22Rv1 (cell line): Measurements from ENCODE around the gene ART4.

Experiments used
- ZFX ChIP-seq: fragments of 450-650 bp; IDR thresholded peaks from 2 replicates; pipeline ENCODE4 v1.6.1; 2017; ENCODE audit warnings: antibody characterized with exemption, borderline replicate concordance
- TF ChIP-seq, protein P1 (sequence below): fragments of 450-650 bp; IDR thresholded peaks from 2 replicates; pipeline ENCODE4 v1.5.1; 2017; ENCODE audit warnings: mild to moderate bottlenecking

DNA sequence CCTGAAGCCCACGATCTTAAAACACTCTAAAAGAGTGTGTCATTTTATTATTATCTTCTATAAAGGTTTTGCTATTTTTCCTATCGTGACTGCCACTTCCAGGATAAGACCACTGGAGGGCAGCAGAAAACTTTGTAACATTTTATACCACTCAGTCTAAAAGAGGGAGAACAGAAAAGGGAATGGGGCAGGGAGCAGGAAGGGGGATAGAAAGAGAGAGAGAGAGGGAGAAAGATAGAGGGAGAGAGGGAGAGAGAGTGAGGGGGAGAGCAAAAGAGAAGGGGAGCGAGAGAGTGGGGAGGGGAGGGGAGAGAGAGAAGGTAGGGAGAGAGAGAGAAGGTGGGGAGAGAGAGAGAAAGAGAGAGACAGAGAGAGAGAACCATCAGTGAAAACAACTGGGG lies 2.0 kb upstream of the ART4 start:
- TF ChIP-seq, protein P1, sequence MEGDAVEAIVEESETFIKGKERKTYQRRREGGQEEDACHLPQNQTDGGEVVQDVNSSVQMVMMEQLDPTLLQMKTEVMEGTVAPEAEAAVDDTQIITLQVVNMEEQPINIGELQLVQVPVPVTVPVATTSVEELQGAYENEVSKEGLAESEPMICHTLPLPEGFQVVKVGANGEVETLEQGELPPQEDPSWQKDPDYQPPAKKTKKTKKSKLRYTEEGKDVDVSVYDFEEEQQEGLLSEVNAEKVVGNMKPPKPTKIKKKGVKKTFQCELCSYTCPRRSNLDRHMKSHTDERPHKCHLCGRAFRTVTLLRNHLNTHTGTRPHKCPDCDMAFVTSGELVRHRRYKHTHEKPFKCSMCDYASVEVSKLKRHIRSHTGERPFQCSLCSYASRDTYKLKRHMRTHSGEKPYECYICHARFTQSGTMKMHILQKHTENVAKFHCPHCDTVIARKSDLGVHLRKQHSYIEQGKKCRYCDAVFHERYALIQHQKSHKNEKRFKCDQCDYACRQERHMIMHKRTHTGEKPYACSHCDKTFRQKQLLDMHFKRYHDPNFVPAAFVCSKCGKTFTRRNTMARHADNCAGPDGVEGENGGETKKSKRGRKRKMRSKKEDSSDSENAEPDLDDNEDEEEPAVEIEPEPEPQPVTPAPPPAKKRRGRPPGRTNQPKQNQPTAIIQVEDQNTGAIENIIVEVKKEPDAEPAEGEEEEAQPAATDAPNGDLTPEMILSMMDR: peak; percentile 89
- TF ChIP-seq ZFX: no peak
